ENCODE measurements around the gene TPO.

TPO gene

DNA sequence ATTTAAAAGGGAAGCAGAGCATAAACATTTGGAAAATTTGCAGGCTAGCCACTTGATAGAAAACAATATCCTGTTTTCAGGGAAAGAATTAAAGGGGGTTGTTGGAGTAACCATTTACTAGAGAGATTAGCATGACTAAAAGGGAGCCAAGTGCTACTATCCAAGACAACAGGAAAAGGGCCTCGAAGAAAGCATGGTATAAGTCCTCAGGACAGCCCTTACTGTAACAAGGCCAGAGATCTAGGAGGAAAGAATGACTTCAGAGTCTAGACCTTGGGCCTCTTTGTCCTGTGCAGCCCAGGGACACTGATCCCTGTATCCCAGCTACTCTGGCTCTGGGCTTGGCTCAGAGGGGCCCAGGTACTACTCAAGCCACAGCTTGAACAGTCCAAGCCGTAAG lies 16.6 kb downstream of the TPO start:
- TF ChIP-seq SIN3A (IDR thresholded peaks at IDR 0.05; ENCODE audit: borderline replicate concordance, insufficient read depth, low read length), result no peak
- TF ChIP-seq POLR2AphosphoS5 (IDR thresholded peaks at IDR 0.05; ENCODE audit: low read depth, low read length), result no peak
- no peak for TF ChIP-seq FOXP2 (optimal IDR thresholded peaks at IDR 0.05; ENCODE audit: borderline replicate concordance, extremely low read depth, extremely low read length, insufficient read depth)
- no peak for TF ChIP-seq TAF1 (IDR thresholded peaks at IDR 0.05; ENCODE audit: borderline replicate concordance, insufficient read depth, low read length)
- TF ChIP-seq, protein P1, sequence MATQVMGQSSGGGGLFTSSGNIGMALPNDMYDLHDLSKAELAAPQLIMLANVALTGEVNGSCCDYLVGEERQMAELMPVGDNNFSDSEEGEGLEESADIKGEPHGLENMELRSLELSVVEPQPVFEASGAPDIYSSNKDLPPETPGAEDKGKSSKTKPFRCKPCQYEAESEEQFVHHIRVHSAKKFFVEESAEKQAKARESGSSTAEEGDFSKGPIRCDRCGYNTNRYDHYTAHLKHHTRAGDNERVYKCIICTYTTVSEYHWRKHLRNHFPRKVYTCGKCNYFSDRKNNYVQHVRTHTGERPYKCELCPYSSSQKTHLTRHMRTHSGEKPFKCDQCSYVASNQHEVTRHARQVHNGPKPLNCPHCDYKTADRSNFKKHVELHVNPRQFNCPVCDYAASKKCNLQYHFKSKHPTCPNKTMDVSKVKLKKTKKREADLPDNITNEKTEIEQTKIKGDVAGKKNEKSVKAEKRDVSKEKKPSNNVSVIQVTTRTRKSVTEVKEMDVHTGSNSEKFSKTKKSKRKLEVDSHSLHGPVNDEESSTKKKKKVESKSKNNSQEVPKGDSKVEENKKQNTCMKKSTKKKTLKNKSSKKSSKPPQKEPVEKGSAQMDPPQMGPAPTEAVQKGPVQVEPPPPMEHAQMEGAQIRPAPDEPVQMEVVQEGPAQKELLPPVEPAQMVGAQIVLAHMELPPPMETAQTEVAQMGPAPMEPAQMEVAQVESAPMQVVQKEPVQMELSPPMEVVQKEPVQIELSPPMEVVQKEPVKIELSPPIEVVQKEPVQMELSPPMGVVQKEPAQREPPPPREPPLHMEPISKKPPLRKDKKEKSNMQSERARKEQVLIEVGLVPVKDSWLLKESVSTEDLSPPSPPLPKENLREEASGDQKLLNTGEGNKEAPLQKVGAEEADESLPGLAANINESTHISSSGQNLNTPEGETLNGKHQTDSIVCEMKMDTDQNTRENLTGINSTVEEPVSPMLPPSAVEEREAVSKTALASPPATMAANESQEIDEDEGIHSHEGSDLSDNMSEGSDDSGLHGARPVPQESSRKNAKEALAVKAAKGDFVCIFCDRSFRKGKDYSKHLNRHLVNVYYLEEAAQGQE (IDR thresholded peaks at IDR 0.05; ENCODE audit: insufficient read depth in 1 of 2, low read depth in 2 of 2, low read length in 2 of 2), result no peak

DNA sequence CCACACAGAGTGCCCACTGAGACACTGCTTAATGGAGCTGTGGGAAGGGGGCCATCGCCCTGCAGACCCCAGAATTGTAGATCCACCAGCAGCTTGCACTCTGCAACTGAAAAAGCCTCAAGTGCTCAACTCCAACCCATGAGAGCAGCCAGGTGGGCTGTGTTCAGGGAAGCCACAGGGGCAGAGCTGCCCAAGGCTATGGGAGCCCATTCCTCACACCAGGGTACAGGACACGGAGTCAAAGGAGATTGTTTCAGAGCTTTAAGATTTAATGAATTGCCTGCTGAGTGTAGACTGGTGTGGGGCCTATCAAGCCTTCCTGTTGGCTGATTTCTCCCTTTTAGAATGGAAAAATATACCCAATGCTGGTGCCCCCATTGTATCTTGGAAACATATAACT lies 17.2 kb downstream of the TPO start:
- TF ChIP-seq FOXP2 (optimal IDR thresholded peaks at IDR 0.05; ENCODE audit: borderline replicate concordance, extremely low read depth, extremely low read length, insufficient read depth) (no peak), SIN3A (IDR thresholded peaks at IDR 0.05; ENCODE audit: borderline replicate concordance, insufficient read depth, low read length) (no peak), TAF1 (IDR thresholded peaks at IDR 0.05; ENCODE audit: borderline replicate concordance, insufficient read depth, low read length) (no peak), POLR2AphosphoS5 (IDR thresholded peaks at IDR 0.05; ENCODE audit: low read depth, low read length) (no peak)
- TF ChIP-seq, protein P1 (IDR thresholded peaks at IDR 0.05; ENCODE audit: insufficient read depth in 1 of 2, low read depth in 2 of 2, low read length in 2 of 2), result no peak

DNA sequence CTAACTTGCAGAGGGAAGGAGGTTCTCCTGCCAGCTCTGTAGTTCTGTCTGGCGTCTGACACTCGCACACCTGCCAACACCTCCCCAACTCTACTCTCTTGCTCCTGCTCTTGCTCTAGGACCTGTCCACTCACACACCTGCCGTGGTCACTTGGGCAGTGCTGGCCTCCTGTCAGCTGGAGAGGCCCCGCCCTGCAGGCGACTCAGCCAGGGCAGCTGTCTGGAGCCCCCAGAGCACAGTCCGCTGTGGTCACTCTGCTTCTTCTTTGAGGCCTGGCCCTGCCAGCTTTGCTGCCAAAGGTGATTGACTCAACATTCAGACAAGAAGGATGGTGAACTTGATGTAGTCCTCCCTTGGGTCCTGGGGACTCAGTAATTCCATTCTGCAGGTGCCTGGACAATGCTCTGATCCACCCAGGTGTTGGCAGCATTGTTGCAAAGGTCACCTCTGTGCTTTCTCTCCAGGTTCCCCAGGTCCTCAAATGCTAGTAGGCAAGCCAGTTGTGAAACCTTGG lies 18.7 kb downstream of the TPO start:
- no peak for TF ChIP-seq FOXP2 (optimal IDR thresholded peaks at IDR 0.05; ENCODE audit: borderline replicate concordance, extremely low read depth, extremely low read length, insufficient read depth)
- no peak for TF ChIP-seq POLR2AphosphoS5 (IDR thresholded peaks at IDR 0.05; ENCODE audit: low read depth, low read length)
- no peak for TF ChIP-seq TAF1 (IDR thresholded peaks at IDR 0.05; ENCODE audit: borderline replicate concordance, insufficient read depth, low read length)
- no peak for TF ChIP-seq SIN3A (IDR thresholded peaks at IDR 0.05; ENCODE audit: borderline replicate concordance, insufficient read depth, low read length)

DNA sequence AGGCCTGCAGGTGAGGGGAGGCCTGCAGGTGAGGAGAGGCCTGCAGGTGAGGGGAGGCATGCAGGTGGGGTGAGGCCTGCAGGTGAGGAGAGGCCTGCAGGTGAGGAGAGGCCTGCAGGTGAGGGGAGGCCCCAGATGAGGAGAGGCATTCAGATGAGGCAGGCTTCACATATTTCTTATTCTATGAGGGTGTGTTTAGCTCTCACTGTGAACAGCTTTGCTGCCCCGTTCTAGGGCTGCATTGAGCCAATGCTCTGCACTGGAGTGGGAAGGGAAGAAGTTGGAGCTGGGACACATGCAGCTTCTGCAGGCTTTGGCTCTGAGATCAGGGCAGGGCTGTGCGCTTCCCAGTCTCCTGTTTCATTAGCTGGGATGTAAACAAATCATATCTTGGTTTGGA lies 19.5 kb downstream of the TPO start:
- no peak for TF ChIP-seq SIN3A (IDR thresholded peaks at IDR 0.05; ENCODE audit: borderline replicate concordance, insufficient read depth, low read length)
- TF ChIP-seq, protein P1 (IDR thresholded peaks at IDR 0.05; ENCODE audit: insufficient read depth in 1 of 2, low read depth in 2 of 2, low read length in 2 of 2), result no peak
- no peak for TF ChIP-seq FOXP2 (optimal IDR thresholded peaks at IDR 0.05; ENCODE audit: borderline replicate concordance, extremely low read depth, extremely low read length, insufficient read depth)
- TF ChIP-seq TAF1 (IDR thresholded peaks at IDR 0.05; ENCODE audit: borderline replicate concordance, insufficient read depth, low read length), result no peak
- no peak for TF ChIP-seq POLR2AphosphoS5 (IDR thresholded peaks at IDR 0.05; ENCODE audit: low read depth, low read length)

DNA sequence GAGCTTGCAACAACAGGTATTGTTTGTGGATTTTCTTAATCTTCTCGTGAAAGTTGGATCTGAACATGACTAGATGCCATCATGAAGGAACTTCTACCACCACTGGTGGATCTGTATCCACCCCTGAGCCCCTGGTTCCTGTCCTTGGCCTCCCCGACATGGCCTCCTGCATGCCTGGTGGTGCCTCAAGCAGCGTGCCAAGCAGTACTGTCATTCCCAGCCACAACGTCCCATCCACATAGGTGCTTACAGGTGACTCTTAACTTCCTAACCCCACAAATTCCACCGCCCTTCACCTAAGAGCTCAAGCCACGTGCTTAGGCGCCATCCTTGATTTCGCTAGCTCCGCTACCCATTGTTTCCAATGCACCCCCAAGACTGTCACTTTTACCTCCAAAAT lies 23.1 kb downstream of the TPO start:
- TF ChIP-seq TAF1 (IDR thresholded peaks at IDR 0.05; ENCODE audit: borderline replicate concordance, insufficient read depth, low read length), result no peak
- no peak for TF ChIP-seq SIN3A (IDR thresholded peaks at IDR 0.05; ENCODE audit: borderline replicate concordance, insufficient read depth, low read length)
- no peak for TF ChIP-seq POLR2AphosphoS5 (IDR thresholded peaks at IDR 0.05; ENCODE audit: low read depth, low read length)
- TF ChIP-seq, protein P1 (IDR thresholded peaks at IDR 0.05; ENCODE audit: insufficient read depth in 1 of 2, low read depth in 2 of 2, low read length in 2 of 2), result no peak
- TF ChIP-seq FOXP2 (optimal IDR thresholded peaks at IDR 0.05; ENCODE audit: borderline replicate concordance, extremely low read depth, extremely low read length, insufficient read depth), result no peak

Measured in PFSK-1 (cell line).